Measurements from ENCODE around the gene INAFM2.
A peak's percentile ranks its signal among the peaks of the same experiment; 100 is the strongest.

INAFM2 gene

GRCh38 chr15:40323239-40323952 is at the start of gene INAFM2:
TSS of gene INAFM2 (plus strand) at chr15:40323692. CDS start at chr15:40324056, 364 bp downstream.
- peak; percentile 90 for DNase-seq

- peak; percentile 89 for DNase-seq
Observed at GRCh38 chr15:40274350-40275274, 48.9 kb upstream of the INAFM2 start.

GRCh38 chr15:40275523-40275922 is 48.0 kb upstream of the INAFM2 start:
- no peak for DNase-seq

GRCh38 chr15:40275954-40276353 is 47.5 kb upstream of the INAFM2 start:
- DNase-seq = no peak

DNA sequence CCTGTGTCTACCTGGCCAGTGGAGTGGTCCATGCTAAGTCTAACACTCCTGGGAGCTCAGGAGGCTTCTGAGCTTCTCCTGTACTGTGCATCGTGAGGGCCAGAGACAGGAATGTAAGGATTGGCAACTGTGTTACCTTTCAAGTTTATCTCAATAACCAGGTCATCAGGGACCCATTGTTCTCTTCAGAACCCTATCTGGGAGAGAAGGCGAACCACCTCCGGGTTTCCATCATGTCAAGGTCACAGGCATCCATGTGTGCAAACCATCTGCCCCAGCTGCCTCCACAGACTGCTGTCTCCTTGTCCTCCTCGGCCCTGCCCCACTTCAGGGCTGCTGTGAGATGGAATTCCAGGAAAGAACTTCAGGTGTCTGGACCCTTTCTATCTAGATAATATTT is 46.6 kb upstream of the INAFM2 start:
- no peak for DNase-seq

DNA sequence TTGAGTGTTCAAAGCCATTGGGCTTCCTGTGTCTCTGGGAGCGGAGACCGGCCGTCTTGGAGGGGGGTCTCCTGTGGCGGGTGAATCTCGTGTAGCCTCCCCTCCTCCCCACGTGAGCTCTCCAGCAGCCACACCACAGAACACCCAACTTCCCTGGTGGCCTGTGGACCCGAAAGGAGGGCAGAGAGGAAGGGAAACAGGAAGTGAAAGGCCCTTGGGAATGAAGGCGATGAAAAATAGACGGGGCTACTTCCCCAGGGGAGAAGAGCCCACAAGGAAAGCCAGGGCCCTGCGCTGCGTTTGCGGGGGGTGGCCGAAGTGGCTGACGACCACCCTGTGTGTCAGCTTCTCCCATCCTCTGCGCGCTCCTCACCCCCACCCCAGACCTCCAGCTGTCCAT is 46.0 kb upstream of the INAFM2 start:
- DNase-seq = no peak

DNA sequence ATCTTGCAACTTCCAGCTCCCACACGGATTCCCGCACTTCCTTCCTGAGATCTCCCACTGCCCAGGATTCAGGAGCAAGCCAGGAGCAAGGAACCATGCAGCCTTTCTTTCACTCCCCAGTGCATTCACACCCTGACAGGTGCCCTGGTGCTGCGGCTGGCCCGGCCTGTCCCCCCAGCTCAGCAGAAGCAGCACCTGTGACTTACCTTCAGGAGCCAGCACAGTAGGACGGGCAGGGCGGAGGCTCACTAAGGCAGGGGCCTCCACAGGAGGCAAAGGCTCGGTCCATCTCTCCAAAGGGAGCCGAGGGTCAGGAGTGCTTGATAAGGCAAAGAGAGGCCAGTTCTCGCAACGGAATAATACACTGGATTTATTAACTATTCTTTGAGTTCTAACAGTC is 45.5 kb upstream of the INAFM2 start:
- DNase-seq = no peak

GRCh38 chr15:40279437-40280141 is 43.9 kb upstream of the INAFM2 start:
- DNase-seq = peak; percentile 73

DNA sequence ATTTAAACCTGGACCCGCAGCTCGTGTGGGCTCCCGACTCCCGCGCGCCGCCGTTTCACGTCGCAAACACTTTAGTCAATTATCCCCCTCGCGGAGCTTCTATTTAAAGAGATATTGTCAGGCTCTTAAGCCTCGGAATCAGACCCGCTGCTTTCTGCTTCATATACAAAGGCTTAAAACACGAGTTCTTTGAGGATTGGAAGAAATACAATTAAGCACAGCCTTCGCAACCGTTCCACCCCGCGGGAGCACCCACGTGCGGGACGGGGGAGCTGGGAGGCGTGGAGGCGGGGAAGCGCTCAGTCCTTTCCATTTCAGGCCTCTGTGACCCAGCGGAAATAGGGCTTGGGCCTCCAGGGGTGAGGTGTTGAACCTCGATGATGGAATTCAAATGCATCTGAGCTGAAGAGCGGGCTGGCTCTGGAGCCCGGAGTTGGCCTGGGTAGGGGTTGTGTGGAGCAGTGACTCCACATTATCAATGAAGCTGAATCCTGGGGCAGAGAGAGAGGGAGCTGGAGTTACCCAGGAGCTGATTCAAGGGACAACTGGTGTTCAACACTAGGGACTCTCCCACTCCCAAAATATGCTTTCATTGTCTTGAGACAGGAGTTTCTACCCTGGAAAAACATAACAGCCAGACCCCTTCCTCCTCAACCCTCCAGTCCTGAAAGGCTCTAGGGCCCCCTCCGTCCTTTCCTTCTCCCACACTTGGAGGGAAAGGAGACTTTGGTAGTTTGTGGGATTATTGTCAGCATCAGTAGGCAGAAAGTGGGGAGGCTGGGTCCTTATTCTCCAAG is 43.0 kb upstream of the INAFM2 start:
- no peak for DNase-seq

GRCh38 chr15:40281057-40281800 is 42.3 kb upstream of the INAFM2 start:
- DNase-seq = no peak

GRCh38 chr15:40281801-40282146 is 41.7 kb upstream of the INAFM2 start:
- DNase-seq = no peak

DNA sequence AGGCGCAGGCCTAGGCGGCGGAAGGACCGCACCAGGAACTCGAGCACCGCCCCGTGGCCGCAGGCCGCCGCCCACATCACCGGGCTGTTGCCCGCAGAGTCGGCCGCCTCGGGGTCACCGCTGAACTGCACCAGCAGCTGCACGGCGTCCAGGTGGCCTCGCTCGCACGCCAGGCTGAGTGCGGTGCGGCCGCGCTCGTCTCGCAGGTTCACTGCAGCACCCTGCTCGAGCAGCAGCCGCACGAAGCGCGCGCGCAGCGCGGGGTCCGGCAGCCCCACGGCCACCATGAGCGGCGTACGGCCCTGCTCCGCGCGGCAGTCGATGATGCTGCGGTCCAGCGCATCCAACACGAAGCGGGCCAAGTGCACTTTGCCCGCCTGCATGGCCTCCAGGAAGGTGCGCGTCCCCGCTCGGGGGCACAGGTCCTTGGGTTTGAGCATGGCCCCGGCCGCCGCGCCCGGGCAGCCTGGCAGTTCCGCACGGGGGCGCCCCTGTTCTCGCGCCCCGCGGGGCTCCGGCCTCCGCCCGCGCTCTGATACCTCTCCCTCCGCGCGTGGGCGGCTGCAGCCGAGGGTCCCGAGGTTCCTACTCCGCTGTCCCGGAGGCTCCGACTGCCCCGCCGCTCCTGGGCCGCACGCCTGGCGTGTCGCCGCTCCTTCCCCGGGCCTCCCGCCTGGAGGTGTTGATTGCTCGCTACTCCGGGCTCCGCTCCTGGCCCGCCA is 41.2 kb upstream of the INAFM2 start:
- peak; percentile 51 for DNase-seq

DNA sequence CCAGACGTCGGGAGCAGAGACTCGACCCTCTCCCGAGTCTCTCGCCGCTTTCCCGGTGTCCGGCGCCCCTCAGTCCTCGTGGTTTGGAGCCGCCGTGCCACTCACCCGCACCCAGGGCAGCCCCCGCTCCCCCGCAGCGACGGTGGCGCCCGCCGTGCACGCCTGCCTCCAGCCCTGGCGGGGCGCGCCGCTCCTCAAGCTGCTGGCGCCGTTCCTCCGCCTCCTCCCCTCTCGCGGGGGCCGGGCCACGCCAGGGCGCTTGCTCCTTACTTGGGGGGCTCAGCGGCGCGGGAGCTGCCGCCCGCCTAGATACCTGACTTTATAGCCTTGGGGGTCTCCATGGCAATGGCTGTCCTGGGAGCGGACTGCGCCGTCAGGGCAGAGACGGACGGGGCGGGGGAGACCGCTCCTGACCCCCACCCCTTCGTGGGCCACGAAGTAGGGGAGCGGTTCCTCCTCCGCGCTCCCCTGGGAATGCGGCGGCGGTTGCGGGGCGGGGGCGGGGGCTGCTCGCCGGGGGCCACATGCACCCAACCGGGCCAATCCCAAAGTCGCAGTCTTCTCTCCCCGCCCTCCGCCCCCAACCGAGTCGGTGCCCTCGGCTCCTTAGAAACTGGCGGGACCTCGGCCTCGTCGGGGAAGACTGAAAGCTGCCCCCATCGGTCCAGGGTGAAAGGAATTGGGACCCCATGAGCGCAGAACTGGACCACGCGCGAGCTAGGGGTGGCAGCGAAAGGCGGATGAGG is 40.5 kb upstream of the INAFM2 start, which contains the start of gene ANKRD63:
Gene ANKRD63, minus strand, starts transcription at position 196 of the 746 bp plus-strand sequence. CDS start 478 bp downstream, outside the sequence.
- peak; percentile 46 for DNase-seq

DNA sequence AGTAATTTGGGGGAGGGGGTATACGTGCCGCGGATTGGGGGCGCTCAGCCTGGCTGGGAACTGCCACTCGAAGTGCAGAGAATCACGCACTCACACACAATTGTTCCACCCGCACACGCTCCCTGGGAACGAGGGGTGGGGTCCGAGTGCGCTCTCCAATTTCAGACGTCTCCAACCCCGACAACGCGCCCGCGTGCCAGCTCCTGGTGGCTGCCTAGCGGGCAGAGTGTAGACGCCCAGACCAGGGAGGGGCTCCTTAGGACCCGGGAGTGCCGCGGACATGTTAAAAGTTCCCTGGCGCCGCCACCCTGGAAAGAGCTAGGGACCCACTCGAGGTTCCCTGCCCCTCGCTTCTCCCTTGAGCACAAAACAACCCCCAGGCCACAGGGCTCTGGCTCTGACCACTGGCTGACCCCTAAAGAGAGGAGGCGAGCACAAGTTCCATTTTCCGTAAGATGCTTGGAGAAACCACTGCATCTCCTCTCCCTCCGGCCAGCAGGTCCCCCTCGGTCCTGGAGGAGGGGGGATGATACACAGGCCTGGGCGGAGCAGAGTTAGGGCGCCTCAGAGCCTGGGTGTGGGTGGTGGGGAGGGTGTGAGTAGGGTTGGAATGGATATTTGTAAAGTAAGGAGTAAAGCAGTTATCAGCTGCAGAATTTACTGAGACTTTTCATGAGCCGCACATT is 39.7 kb upstream of the INAFM2 start:
- no peak for DNase-seq

- no peak for DNase-seq
Observed at GRCh38 chr15:40285151-40285550, 38.3 kb upstream of the INAFM2 start.

DNA sequence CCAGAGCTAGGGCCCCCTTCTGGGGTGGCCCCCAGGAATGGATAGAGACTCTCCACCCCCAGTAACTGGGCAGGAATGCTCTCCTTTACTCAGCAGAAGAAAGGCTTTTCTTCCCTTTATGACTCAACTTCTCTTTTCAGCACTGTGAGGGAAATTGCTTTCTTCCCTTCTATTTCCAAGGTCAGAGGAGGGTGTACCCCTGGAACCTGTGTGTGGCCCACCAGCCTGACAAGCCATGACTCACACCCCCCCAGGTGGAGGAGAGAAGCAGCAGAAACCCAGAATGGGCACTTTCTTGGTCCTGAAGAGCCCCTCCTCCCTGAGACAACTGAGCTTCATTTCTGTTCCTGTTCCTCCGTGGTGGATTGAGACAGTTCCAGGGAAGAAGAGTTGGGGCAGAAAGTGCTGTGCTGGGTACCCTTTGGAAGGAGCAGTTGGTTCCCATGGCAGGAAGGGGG is 37.9 kb upstream of the INAFM2 start:
- DNase-seq = no peak

GRCh38 chr15:40286061-40286532 is 37.4 kb upstream of the INAFM2 start:
- no peak for DNase-seq

DNA sequence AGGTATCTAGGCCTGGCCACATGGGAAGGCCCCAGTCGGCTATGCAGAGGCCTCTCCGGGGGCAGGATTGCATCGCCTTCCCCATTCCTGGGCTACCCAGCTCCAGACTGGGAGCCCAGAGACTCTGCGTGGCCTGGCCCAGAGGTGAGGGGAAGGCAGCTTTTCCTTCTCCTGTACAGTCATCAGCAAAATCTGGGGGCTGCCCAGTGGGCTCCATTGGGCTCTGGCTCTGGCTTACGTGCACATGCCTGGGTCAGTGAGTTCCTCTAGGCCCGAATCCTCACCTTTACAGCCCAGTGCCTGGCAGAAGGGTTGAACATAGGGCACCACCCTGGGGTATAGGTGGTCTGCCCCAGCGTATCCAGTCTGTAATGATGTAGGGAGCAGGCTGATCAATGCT is 36.7 kb upstream of the INAFM2 start:
- no peak for DNase-seq

DNA sequence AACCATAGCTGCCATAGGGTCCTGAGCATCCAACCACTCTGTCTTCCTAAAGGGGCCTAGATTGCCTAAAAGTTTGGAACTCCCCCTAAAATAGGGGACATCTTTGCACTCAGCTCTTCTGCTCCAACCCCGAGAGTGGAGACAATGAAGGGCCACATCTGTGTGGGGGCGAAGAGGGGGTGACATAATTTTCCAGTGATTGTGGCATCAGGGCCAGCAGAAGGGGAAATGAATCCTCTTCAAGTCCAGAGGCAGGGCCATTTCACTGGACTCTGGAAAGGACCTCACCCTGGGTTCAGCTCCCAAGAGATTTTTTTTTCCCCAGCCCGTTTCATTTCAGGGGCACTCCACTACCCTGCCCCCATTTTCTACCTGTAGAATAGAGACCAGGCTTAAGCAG is 36.0 kb upstream of the INAFM2 start:
- no peak for DNase-seq

Measured in activated naive CD4-positive, alpha-beta T cell treated with Interleukin-2 at 50 U/mL for 16 hours (primary cell).